Rectal smooth muscle tissue (tissue), 1 donor: ENCODE measurements around the gene HOXB2.
"Not testable (repeated sequence)": the region's sequence is repeated elsewhere in the genome, so short reads cannot be mapped to it uniquely, and the experiment has no call there.

Experiments
- H3K27ac ChIP-seq: one replicate; pipeline ENCODE4 v1.7.0; 2013; ENCODE audit warnings: low read depth, low read length, inconsistent platforms
- H3K27me3 ChIP-seq: one replicate; pipeline ENCODE4 v1.7.0; 2013; ENCODE audit warnings: low read length; ENCODE audit not compliant: control insufficient read depth, insufficient read depth
- H3K36me3 ChIP-seq: one replicate; pipeline ENCODE4 v1.7.0; 2013; ENCODE audit warnings: low read length; ENCODE audit not compliant: control insufficient read depth, insufficient read depth
- H3K4me1 ChIP-seq: one replicate; pipeline ENCODE4 v1.7.0; 2013; ENCODE audit warnings: low read length; ENCODE audit not compliant: control insufficient read depth, insufficient read depth
- H3K4me3 ChIP-seq: one replicate; pipeline ENCODE4 v1.7.0; 2013; ENCODE audit warnings: low read length
- H3K9ac ChIP-seq: one replicate; pipeline ENCODE4 v1.7.0; 2013; ENCODE audit warnings: low read length

Gene HOXB2

GRCh38 chr17:48535793-48536559 is 8.9 kb downstream of the HOXB2 start:
- H3K4me3 ChIP-seq, H3K27ac ChIP-seq, H3K4me1 ChIP-seq, H3K27me3 ChIP-seq, H3K9ac ChIP-seq, H3K36me3 ChIP-seq: not testable (repeated sequence)

DNA sequence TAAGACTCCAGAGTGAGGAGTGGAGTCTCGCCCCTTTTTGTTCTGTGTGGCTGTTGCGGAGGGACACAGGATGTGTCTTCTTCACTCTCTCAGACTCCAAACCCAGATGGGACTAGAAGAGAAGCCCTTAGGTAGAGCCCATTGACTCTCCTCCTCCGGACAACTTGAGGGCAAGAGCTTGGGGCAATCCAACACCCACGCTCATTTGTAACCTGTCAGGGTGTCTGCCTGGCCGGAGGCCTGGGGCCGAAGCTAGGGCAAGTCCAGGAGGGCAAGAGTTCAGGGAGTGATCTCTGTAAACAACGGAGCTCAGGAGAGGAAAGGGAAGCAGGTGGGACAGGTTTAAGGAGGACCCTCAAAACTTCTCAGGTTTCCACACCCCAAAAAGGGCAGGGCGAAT is 12.6 kb downstream of the HOXB2 start:
- no peak overlapping the region for H3K9ac ChIP-seq
- H3K4me1 ChIP-seq: no peaks in the 10 kb centered on the region
- no peak overlapping the region for H3K27ac ChIP-seq
- no peaks in the 10 kb centered on the region for H3K36me3 ChIP-seq
- no peaks in the 10 kb centered on the region for H3K27me3 ChIP-seq
- no peak overlapping the region for H3K4me3 ChIP-seq

DNA sequence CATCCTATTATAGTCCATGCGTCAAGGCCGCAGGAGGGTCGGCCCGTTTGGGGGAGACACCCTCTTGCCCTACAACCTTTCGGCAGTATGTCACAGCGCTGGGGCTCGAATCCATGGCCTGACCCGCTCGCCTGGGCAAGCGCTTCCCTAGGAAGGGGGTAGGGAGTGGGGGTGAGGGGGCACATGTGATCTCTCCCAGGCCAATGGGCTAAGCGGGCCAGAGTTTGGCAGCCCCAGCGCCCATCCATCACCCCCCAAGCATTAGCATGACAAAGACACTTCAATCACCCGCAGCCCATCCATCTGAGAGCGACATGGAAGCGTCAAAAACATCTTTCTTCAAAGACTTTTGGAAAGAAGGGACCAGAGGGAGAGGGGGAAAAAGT is 14.0 kb downstream of the HOXB2 start, which contains the start of gene HOXB1:
Gene HOXB1 (minus strand): TSS at position 125 of the 386 bp plus-strand sequence. CDS start 107 bp downstream, at position 18.
- H3K27me3 ChIP-seq: peaks cover 4% of the 10 kb centered on the region

DNA sequence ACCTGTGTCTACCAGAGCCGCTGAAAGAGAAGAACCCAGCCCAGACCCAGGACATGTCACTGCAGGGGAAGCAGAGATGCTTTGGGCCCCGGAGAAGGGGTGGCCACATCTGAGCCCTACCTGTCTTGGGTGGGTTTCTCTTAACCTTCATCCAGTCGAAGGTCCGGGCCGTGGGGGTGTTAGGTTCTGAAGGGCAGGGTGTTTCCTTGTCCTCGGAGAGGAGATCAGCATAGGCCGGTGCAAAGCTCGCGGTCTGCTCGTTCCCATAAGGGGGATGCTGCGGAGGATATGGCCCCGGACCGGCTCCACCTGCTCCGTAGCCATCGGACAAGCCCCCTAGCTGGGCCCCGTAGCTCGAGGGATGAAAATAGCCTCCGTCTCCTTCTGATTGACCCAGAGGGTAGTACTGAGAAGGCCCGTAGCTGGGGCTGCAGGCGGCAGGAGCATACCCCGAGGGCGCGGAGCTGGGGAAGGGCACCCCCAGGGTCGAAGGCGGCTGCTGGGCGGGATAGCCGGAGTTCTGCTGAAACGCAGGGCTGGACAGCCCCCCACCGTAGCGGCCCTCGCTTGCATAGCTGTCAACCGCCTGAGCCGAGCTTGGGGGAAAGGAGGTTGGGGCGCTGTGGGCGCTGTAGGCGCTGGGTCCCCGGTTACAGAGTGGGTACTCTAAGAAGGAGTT is 14.6 kb downstream of the HOXB2 start:
- H3K9ac ChIP-seq: no peak overlapping the region
- H3K36me3 ChIP-seq: no peaks in the 10 kb centered on the region
- H3K27ac ChIP-seq: no peak overlapping the region
- peaks cover 4% of the 10 kb centered on the region for H3K27me3 ChIP-seq
- no peaks in the 10 kb centered on the region for H3K4me1 ChIP-seq
- no peak overlapping the region for H3K4me3 ChIP-seq

More for the DNA sequence above, 14.0 kb downstream of the HOXB2 start, which contains the start of gene HOXB1:
- no peak within 1 kb of the TSS for H3K27ac ChIP-seq
- H3K4me1 ChIP-seq: no peaks in the 10 kb centered on the region
- no peak within 1 kb of the TSS for H3K4me3 ChIP-seq
- no peaks in the 10 kb centered on the region for H3K36me3 ChIP-seq
- no peak within 1 kb of the TSS for H3K9ac ChIP-seq

DNA sequence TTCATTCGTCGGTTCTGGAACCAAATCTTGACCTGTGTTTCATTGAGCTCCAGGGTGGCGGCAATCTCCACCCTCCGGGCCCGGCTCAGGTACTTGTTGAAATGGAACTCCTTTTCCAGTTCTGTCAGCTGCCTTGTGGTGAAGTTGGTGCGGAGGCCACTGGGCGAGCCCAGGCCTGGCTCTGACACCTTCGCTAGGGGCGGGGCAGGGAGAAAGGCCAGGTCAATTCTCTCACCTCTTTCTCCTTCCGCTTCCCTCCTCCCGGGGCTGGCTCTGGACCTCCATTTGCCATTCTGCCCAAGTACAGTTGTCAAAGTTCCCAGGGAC is 15.3 kb downstream of the HOXB2 start:
- Histone ChIP-seq H3K36me3 (no peaks in the 10 kb centered on the region), H3K9ac (no peak overlapping the region), H3K4me1 (no peaks in the 10 kb centered on the region), H3K27me3 (peaks cover 4% of the 10 kb centered on the region), H3K4me3 (no peak overlapping the region), H3K27ac (no peak overlapping the region)

GRCh38 chr17:48528936-48529682 is 15.8 kb downstream of the HOXB2 start:
- Histone ChIP-seq H3K27ac (no peak overlapping the region), H3K9ac (no peak overlapping the region), H3K27me3 (peaks cover 4% of the 10 kb centered on the region), H3K36me3 (no peaks in the 10 kb centered on the region), H3K4me3 (no peak overlapping the region), H3K4me1 (no peaks in the 10 kb centered on the region)

- Histone ChIP-seq H3K4me3 (no peak overlapping the region), H3K9ac (no peak overlapping the region), H3K27ac (no peak overlapping the region), H3K27me3 (peaks cover 4% of the 10 kb centered on the region), H3K36me3 (no peaks in the 10 kb centered on the region), H3K4me1 (peaks cover 3% of the 10 kb centered on the region)
Observed at GRCh38 chr17:48528153-48528935, 16.6 kb downstream of the HOXB2 start.

DNA sequence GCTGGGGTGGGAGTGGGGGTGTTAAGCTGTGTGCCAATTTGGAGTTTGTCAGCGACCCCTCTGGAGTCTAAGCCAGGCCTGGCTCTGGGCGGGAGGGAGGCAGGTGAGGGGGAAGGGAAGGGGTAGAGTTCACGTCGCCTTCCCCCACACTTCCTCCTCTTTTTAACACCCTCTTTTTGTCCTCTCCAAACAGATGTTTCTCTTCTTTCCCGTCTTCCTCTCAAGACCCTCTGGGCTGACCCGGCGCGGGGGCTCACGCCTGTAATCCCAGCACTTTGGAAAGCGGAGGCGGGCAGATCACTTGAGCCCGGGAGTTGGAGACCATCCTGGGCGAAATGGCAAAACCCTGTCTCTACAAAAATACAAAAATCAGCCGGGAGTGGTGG is 17.4 kb downstream of the HOXB2 start:
- H3K27ac ChIP-seq: peak overlapping the region; percentile 14
- peaks cover 9% of the 10 kb centered on the region for H3K4me1 ChIP-seq
- peaks cover 4% of the 10 kb centered on the region for H3K27me3 ChIP-seq
- no peaks in the 10 kb centered on the region for H3K36me3 ChIP-seq
- H3K4me3 ChIP-seq: no peak overlapping the region
- no peak overlapping the region for H3K9ac ChIP-seq

- no peaks in the 10 kb centered on the region for H3K36me3 ChIP-seq
- H3K27me3 ChIP-seq: peaks cover 4% of the 10 kb centered on the region
- peak overlapping the region; percentile 14 for H3K27ac ChIP-seq
- H3K4me1 ChIP-seq: peaks cover 16% of the 10 kb centered on the region
- H3K4me3 ChIP-seq: peak overlapping the region; percentile 32
- no peak overlapping the region for H3K9ac ChIP-seq
Observed at GRCh38 chr17:48526608-48527546, 18.0 kb downstream of the HOXB2 start.

- H3K27me3 ChIP-seq: peaks cover 4% of the 10 kb centered on the region
- H3K36me3 ChIP-seq: no peaks in the 10 kb centered on the region
- H3K4me3 ChIP-seq: no peak overlapping the region
- H3K9ac ChIP-seq: no peak overlapping the region
- peaks cover 17% of the 10 kb centered on the region for H3K4me1 ChIP-seq
- H3K27ac ChIP-seq: no peak overlapping the region
Observed at GRCh38 chr17:48523010-48523409, 21.9 kb downstream of the HOXB2 start.

GRCh38 chr17:48522031-48522653 is 22.8 kb downstream of the HOXB2 start:
- peaks cover 17% of the 10 kb centered on the region for H3K4me1 ChIP-seq
- no peak overlapping the region for H3K9ac ChIP-seq
- H3K27ac ChIP-seq: peak overlapping the region; percentile 21
- peaks cover 4% of the 10 kb centered on the region for H3K27me3 ChIP-seq
- H3K4me3 ChIP-seq: no peak overlapping the region
- H3K36me3 ChIP-seq: no peaks in the 10 kb centered on the region
